Measurements from ENCODE around the gene SGIP1.

The SGIP1 gene

DNA sequence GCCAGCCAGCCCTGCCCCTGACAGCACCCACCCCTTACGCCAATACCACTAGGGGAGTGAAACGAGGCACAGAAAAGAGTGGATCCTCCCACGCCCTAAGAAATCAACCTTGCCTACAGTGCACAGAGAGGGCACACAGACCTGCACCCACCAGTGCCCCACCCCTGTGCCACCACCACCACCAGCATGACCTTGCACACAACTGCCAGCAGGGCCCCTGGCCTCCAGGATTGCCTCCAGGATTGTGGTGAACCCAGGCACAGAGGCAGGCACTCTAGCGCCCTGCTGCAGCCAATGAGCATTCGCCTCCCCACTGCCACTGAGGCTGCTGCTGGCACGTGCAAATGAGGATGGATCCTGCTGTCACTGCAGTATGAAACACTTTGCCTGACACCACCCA is 23.5 kb upstream of the SGIP1 start:
- Histone ChIP-seq H2BK12ac (ENCODE audit: low read length) (no peak overlapping the region), H3K23ac (ENCODE audit: low read depth, low read length, poor library complexity) (peak overlapping the region; percentile 73), H3K14ac (ENCODE audit: low read length) (no peak overlapping the region), H2BK120ac (ENCODE audit: low read depth, low read length) (peak overlapping the region; percentile 28), H3K4ac (ENCODE audit: low read length) (no peak overlapping the region), H3K79me1 (ENCODE audit: low read depth, low read length) (no peaks in the 10 kb centered on the region), H3K18ac (ENCODE audit: low read length) (peak overlapping the region; percentile 24), H2BK15ac (ENCODE audit: low read length) (no peak overlapping the region), H4K91ac (ENCODE audit: low read depth, low read length, poor library complexity) (no peak overlapping the region), H3K4me1 (ENCODE audit: control insufficient read depth in 2 of 2, insufficient read depth in 1 of 2, low read depth in 1 of 2, low read length in 2 of 2) (no peaks in the 10 kb centered on the region), H3K27me3 (ENCODE audit: control insufficient read depth in 3 of 3, insufficient read depth in 3 of 3, low read depth in 1 of 3, low read length in 3 of 3) (no peaks in the 10 kb centered on the region), H3K36me3 (replicated peaks in 1 of 2; ENCODE audit: control insufficient read depth in 2 of 2, insufficient read depth in 2 of 2, low read length in 2 of 2) (no peaks in the 10 kb centered on the region), H2AFZ (ENCODE audit: low read length) (no peak overlapping the region), H2BK5ac (ENCODE audit: low read length) (peak overlapping the region; percentile 75), H3K4me2 (ENCODE audit: insufficient read depth, low read length, poor library complexity, severe bottlenecking) (no peak overlapping the region), H3K9ac (ENCODE audit: low read depth, low read length, poor library complexity) (no peak overlapping the region), H3K9me3 (replicated peaks in 1 of 2; ENCODE audit: control insufficient read depth in 2 of 2, insufficient read depth in 1 of 2, low read depth in 1 of 2, low read length in 2 of 2) (no peaks in the 10 kb centered on the region), H4K8ac (ENCODE audit: low read depth, low read length) (no peak overlapping the region), H3K4me3 (ENCODE audit: low read length in 2 of 2) (peak overlapping the region in 1 of 2 donors; percentile 55), H2AK5ac (ENCODE audit: low read depth, low read length) (no peak overlapping the region), H3K27ac (replicated peaks; ENCODE audit: low read length) (no peak overlapping the region)
- WGBS, 2 donors (ENCODE audit: extremely low coverage in 2 of 2, insufficient read length in 2 of 2, insufficient replicate concordance in 1 of 2): no CpG with 5 or more reads among the region's 6 CpGs
- no peak for DNase-seq (ENCODE audit: low spot score)

DNA sequence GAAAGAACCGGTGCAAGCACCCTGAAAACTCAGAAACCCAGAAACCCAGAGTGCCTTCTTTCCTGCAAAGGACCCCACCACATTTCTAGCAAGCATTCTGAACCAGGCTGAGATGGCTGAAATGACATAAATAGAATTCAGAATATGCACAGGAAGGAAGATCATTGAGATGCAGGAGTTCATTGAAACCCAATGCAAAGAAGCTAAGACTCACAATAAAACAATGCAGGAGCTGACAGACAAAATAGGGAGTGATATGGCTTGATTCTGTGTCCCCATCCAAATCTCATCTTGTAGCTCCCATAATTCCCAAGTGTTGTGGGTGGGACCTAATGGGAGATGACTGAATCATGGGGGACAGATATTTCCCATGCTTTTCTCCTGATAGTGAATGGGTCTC is 22.8 kb upstream of the SGIP1 start:
- Histone ChIP-seq H3K27ac (replicated peaks; ENCODE audit: low read length) (no peak overlapping the region), H4K8ac (ENCODE audit: low read depth, low read length) (no peak overlapping the region), H2AFZ (ENCODE audit: low read length) (no peak overlapping the region), H3K4me3 (ENCODE audit: low read length in 2 of 2) (no peak overlapping the region), H3K4me1 (ENCODE audit: control insufficient read depth in 2 of 2, insufficient read depth in 1 of 2, low read depth in 1 of 2, low read length in 2 of 2) (no peaks in the 10 kb centered on the region), H3K4me2 (ENCODE audit: insufficient read depth, low read length, poor library complexity, severe bottlenecking) (no peak overlapping the region), H3K9me3 (replicated peaks in 1 of 2; ENCODE audit: control insufficient read depth in 2 of 2, insufficient read depth in 1 of 2, low read depth in 1 of 2, low read length in 2 of 2) (no peaks in the 10 kb centered on the region), H3K23ac (ENCODE audit: low read depth, low read length, poor library complexity) (no peak overlapping the region), H3K18ac (ENCODE audit: low read length) (no peak overlapping the region), H2BK12ac (ENCODE audit: low read length) (no peak overlapping the region), H3K36me3 (replicated peaks in 1 of 2; ENCODE audit: control insufficient read depth in 2 of 2, insufficient read depth in 2 of 2, low read length in 2 of 2) (no peaks in the 10 kb centered on the region), H3K4ac (ENCODE audit: low read length) (no peak overlapping the region), H2BK5ac (ENCODE audit: low read length) (no peak overlapping the region), H3K27me3 (ENCODE audit: control insufficient read depth in 3 of 3, insufficient read depth in 3 of 3, low read depth in 1 of 3, low read length in 3 of 3) (no peaks in the 10 kb centered on the region), H3K9ac (ENCODE audit: low read depth, low read length, poor library complexity) (no peak overlapping the region), H3K14ac (ENCODE audit: low read length) (no peak overlapping the region), H2AK5ac (ENCODE audit: low read depth, low read length) (no peak overlapping the region), H2BK15ac (ENCODE audit: low read length) (no peak overlapping the region), H4K91ac (ENCODE audit: low read depth, low read length, poor library complexity) (no peak overlapping the region), H3K79me1 (ENCODE audit: low read depth, low read length) (no peaks in the 10 kb centered on the region), H2BK120ac (ENCODE audit: low read depth, low read length) (no peak overlapping the region)
- DNase-seq (ENCODE audit: low spot score): no peak
- no CpG with 5 or more reads among the region's 1 CpG for WGBS, 2 donors (ENCODE audit: extremely low coverage in 2 of 2, insufficient read length in 2 of 2, insufficient replicate concordance in 1 of 2)

DNA sequence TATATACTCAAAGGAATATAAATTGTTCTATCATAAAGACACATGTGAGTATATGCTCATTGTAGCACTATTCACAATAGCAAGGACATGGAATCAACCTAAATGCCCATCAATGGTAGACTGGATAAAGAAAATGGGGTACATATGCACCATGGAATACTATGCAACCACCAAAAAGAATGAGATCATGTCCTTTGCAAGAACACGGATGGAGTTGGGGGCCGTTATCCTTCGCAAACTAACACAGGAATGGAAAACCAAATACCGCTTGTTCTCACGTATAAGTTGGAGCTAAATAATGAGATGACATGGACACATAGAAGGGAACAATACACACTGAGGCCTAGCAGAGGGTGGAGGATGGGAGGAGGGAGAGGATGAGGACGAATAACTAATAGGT is 16.0 kb upstream of the SGIP1 start:
- H3K4ac ChIP-seq (ENCODE audit: low read length): no peak overlapping the region
- no peak overlapping the region for H3K23ac ChIP-seq (ENCODE audit: low read depth, low read length, poor library complexity)
- H4K8ac ChIP-seq (ENCODE audit: low read depth, low read length): no peak overlapping the region
- H2AK5ac ChIP-seq (ENCODE audit: low read depth, low read length): no peak overlapping the region
- no peak overlapping the region for H3K4me2 ChIP-seq (ENCODE audit: insufficient read depth, low read length, poor library complexity, severe bottlenecking)
- no peak overlapping the region for H3K14ac ChIP-seq (ENCODE audit: low read length)
- no peaks in the 10 kb centered on the region for H3K79me1 ChIP-seq (ENCODE audit: low read depth, low read length)
- no peak overlapping the region for H3K18ac ChIP-seq (ENCODE audit: low read length)
- no peak overlapping the region for H2BK5ac ChIP-seq (ENCODE audit: low read length)
- H3K27me3 ChIP-seq (ENCODE audit: control insufficient read depth in 3 of 3, insufficient read depth in 3 of 3, low read depth in 1 of 3, low read length in 3 of 3): no peaks in the 10 kb centered on the region
- H3K36me3 ChIP-seq (replicated peaks in 1 of 2; ENCODE audit: control insufficient read depth in 2 of 2, insufficient read depth in 2 of 2, low read length in 2 of 2): no peaks in the 10 kb centered on the region
- H3K9me3 ChIP-seq (replicated peaks in 1 of 2; ENCODE audit: control insufficient read depth in 2 of 2, insufficient read depth in 1 of 2, low read depth in 1 of 2, low read length in 2 of 2): no peaks in the 10 kb centered on the region
- no peak overlapping the region for H3K4me3 ChIP-seq (ENCODE audit: low read length in 2 of 2)
- H4K91ac ChIP-seq (ENCODE audit: low read depth, low read length, poor library complexity): no peak overlapping the region
- no peak overlapping the region for H3K9ac ChIP-seq (ENCODE audit: low read depth, low read length, poor library complexity)
- no peaks in the 10 kb centered on the region for H3K4me1 ChIP-seq (ENCODE audit: control insufficient read depth in 2 of 2, insufficient read depth in 1 of 2, low read depth in 1 of 2, low read length in 2 of 2)
- H2BK120ac ChIP-seq (ENCODE audit: low read depth, low read length): no peak overlapping the region
- H3K27ac ChIP-seq (replicated peaks; ENCODE audit: low read length): no peak overlapping the region
- no peak overlapping the region for H2BK12ac ChIP-seq (ENCODE audit: low read length)
- no peak for DNase-seq (ENCODE audit: low spot score)
- no peak overlapping the region for H2BK15ac ChIP-seq (ENCODE audit: low read length)
- no CpG with 5 or more reads among the region's 6 CpGs for WGBS, 2 donors (ENCODE audit: extremely low coverage in 2 of 2, insufficient read length in 2 of 2, insufficient replicate concordance in 1 of 2)
- no peak overlapping the region for H2AFZ ChIP-seq (ENCODE audit: low read length)

DNA sequence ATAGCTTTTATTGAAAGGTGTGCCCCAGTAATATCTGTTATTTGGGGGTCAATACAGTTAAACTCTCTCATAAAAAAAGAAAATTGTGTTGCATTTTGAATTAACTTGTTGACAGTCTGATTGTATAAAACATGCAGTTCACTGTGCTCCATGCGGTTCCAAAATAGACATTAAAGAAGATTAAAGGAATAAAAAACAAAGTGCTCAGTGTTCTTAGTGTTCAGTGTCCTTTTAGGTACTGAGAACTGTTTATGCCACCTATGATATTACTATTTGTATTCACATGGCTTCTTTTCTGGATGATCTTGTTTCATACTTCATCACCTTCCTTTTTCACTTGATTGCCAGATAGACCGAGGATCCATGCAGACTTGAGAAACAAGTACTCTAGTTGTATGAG is 15.3 kb upstream of the SGIP1 start:
- H2AK5ac ChIP-seq (ENCODE audit: low read depth, low read length): no peak overlapping the region
- no peak overlapping the region for H2BK15ac ChIP-seq (ENCODE audit: low read length)
- H3K23ac ChIP-seq (ENCODE audit: low read depth, low read length, poor library complexity): no peak overlapping the region
- no peak overlapping the region for H2BK120ac ChIP-seq (ENCODE audit: low read depth, low read length)
- H2AFZ ChIP-seq (ENCODE audit: low read length): no peak overlapping the region
- H3K4me2 ChIP-seq (ENCODE audit: insufficient read depth, low read length, poor library complexity, severe bottlenecking): no peak overlapping the region
- no peak overlapping the region for H3K4me3 ChIP-seq (ENCODE audit: low read length in 2 of 2)
- no peak overlapping the region for H4K91ac ChIP-seq (ENCODE audit: low read depth, low read length, poor library complexity)
- H3K27me3 ChIP-seq (ENCODE audit: control insufficient read depth in 3 of 3, insufficient read depth in 3 of 3, low read depth in 1 of 3, low read length in 3 of 3): no peaks in the 10 kb centered on the region
- H3K4me1 ChIP-seq (ENCODE audit: control insufficient read depth in 2 of 2, insufficient read depth in 1 of 2, low read depth in 1 of 2, low read length in 2 of 2): no peaks in the 10 kb centered on the region
- no peak overlapping the region for H3K18ac ChIP-seq (ENCODE audit: low read length)
- WGBS, 2 donors (ENCODE audit: extremely low coverage in 2 of 2, insufficient read length in 2 of 2, insufficient replicate concordance in 1 of 2): no CpG with 5 or more reads among the region's 2 CpGs
- no peak overlapping the region for H3K14ac ChIP-seq (ENCODE audit: low read length)
- H2BK5ac ChIP-seq (ENCODE audit: low read length): no peak overlapping the region
- no peak overlapping the region for H3K4ac ChIP-seq (ENCODE audit: low read length)
- no peaks in the 10 kb centered on the region for H3K36me3 ChIP-seq (replicated peaks in 1 of 2; ENCODE audit: control insufficient read depth in 2 of 2, insufficient read depth in 2 of 2, low read length in 2 of 2)
- H2BK12ac ChIP-seq (ENCODE audit: low read length): no peak overlapping the region
- no peak for DNase-seq (ENCODE audit: low spot score)
- H3K27ac ChIP-seq (replicated peaks; ENCODE audit: low read length): no peak overlapping the region
- no peaks in the 10 kb centered on the region for H3K79me1 ChIP-seq (ENCODE audit: low read depth, low read length)
- no peaks in the 10 kb centered on the region for H3K9me3 ChIP-seq (replicated peaks in 1 of 2; ENCODE audit: control insufficient read depth in 2 of 2, insufficient read depth in 1 of 2, low read depth in 1 of 2, low read length in 2 of 2)
- no peak overlapping the region for H3K9ac ChIP-seq (ENCODE audit: low read depth, low read length, poor library complexity)
- H4K8ac ChIP-seq (ENCODE audit: low read depth, low read length): no peak overlapping the region
